ENCODE data around the gene FBXW7.

The FBXW7 gene

DNA sequence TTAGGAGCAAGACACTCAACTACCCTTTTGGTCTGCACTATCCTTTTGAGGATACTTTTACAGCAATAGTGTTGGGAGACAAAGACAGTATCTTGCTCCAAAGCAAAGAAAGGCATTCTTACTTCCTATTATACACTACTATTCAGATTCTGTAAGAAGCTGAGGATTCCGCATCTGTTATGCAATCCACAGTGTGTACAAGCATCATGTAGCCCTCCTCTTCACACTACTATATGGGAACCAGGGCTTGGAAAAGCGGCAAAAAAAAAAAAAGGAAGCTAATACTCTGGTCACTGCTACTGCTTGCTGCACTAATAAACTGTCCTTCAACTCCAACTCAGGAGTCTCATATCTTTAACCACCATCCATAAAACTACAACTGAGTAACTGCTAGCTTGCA lies 59.1 kb downstream of the FBXW7 start:
- no peak for DNase-seq (ENCODE audit: low read depth in 2 of 2, low spot score in 1 of 2)

GRCh38 chr4:152471251-152471792 lies 64.6 kb downstream of the FBXW7 start:
- DNase-seq (ENCODE audit: low read depth in 2 of 2, low spot score in 1 of 2) = no peak

GRCh38 chr4:152468408-152468807 lies 67.5 kb downstream of the FBXW7 start:
- DNase-seq (ENCODE audit: low read depth in 2 of 2, low spot score in 1 of 2) = no peak

DNA sequence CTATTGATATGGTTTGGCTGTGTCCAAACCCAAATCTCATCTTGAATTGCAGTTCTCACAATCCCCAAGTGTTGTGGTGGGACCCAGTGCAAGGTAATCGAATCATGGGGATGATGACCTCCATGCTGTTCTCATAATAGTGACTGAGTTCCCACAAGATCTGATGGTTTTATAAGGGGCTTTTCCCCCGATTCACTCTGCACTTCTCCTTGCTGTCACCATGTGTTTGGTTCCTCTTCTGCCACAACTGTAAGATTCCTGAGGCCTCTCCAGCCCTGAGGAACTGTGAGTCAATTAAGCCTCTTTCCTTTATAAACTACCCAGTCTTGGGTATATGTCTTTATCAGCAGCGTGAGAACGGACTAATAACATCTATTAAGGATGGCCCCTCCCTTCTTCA lies 68.8 kb downstream of the FBXW7 start:
- no peak for DNase-seq (ENCODE audit: low read depth in 2 of 2, low spot score in 1 of 2)

- DNase-seq (ENCODE audit: low read depth in 2 of 2, low spot score in 1 of 2) = no peak
Observed at GRCh38 chr4:152464030-152464823, 71.7 kb downstream of the FBXW7 start.

- DNase-seq (ENCODE audit: low read depth in 2 of 2, low spot score in 1 of 2) = no peak
Observed at GRCh38 chr4:152463562-152463961, 72.3 kb downstream of the FBXW7 start.

- no peak for DNase-seq (ENCODE audit: low read depth in 2 of 2, low spot score in 1 of 2)
Observed at GRCh38 chr4:152462695-152463094, 73.2 kb downstream of the FBXW7 start.

DNA sequence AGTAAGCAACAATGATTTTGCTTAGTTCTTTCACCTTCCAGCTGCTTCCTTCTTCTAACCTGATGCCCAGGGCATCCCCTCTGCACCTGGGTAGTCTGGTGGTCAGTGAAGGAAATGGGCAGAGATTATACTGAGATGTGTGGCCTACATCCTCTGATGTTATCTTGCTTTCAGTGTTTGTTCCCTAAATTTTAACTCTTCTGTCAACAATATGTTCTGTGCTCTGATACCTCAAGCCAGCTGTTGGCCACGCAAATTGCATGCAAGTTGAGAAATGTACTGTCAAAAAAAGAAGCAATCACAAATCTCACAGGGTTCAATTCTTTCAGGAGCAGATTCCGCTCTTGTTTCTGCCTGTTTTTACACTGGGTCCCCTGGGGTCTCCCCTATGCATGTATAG lies 73.8 kb downstream of the FBXW7 start:
- no peak for DNase-seq (ENCODE audit: low read depth in 2 of 2, low spot score in 1 of 2)

GRCh38 chr4:152460488-152460887 lies 75.4 kb downstream of the FBXW7 start:
- DNase-seq (ENCODE audit: low read depth in 2 of 2, low spot score in 1 of 2) = no peak

DNA sequence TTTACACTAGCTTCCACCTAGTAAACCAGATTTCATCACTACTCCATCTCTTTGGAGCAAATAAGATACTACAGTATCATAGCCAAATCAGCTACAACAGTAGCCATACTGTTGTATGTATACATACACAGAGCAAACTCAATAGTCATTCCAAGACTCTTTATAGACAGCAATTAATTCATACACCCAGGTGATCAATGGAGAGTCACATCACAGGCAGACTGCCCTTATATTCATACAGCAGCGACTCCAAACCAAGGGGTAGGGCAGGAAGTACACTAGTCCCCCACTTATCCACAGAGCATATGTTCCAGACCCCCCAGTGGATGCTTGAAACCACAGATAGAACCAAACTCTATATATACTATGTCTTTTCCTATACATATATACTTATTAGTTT lies 76.6 kb downstream of the FBXW7 start:
- no peak for DNase-seq (ENCODE audit: low read depth in 2 of 2, low spot score in 1 of 2)

GRCh38 chr4:152458801-152459302 lies 77.0 kb downstream of the FBXW7 start:
- DNase-seq (ENCODE audit: low read depth in 2 of 2, low spot score in 1 of 2) = no peak

DNA sequence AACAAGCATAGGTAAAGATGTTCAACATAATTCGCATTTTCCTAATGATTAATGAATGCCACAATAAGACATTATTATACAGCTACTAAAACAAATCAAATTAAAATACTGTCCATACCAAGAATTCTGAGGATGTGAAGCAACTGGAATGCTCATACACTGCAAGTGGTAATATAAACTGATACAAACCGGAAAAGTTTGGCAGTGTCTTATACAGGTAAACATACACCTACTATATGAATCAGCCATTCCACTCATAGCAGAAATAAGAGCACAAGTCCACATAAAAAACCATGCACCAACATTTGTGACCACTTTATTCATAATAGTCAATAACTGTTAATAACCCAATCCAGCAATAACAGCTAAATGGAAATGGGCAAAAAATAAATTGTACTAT lies 79.3 kb downstream of the FBXW7 start:
- DNase-seq (ENCODE audit: low read depth in 2 of 2, low spot score in 1 of 2) = no peak

- no peak for DNase-seq (ENCODE audit: low read depth in 2 of 2, low spot score in 1 of 2)
Observed at GRCh38 chr4:152455311-152455710, 80.6 kb downstream of the FBXW7 start.

- no peak for DNase-seq (ENCODE audit: low read depth in 2 of 2, low spot score in 1 of 2)
Observed at GRCh38 chr4:152454398-152455011, 81.4 kb downstream of the FBXW7 start.

- DNase-seq (ENCODE audit: low read depth in 2 of 2, low spot score in 1 of 2) = no peak
Observed at GRCh38 chr4:152451496-152451895, 84.4 kb downstream of the FBXW7 start.

DNA sequence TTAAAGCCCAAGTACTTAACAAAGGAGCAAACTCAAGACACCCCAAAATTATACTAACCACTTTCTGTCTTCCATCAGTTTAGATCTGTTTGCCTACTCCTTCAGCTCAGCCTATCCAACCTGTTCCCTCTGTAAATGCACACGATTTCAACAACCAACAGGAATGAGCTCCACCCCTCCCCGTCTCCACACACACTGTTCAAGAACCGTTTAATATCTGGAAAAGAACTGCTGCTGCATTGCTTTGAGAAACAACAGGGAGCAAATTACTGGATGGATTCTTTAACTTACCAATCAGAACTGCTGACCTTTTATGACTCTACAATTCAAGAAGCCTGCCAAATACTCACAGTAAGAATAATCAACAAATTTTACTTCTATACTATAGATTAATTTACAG lies 87.0 kb downstream of the FBXW7 start:
- no peak for DNase-seq (ENCODE audit: low read depth in 2 of 2, low spot score in 1 of 2)

DNA sequence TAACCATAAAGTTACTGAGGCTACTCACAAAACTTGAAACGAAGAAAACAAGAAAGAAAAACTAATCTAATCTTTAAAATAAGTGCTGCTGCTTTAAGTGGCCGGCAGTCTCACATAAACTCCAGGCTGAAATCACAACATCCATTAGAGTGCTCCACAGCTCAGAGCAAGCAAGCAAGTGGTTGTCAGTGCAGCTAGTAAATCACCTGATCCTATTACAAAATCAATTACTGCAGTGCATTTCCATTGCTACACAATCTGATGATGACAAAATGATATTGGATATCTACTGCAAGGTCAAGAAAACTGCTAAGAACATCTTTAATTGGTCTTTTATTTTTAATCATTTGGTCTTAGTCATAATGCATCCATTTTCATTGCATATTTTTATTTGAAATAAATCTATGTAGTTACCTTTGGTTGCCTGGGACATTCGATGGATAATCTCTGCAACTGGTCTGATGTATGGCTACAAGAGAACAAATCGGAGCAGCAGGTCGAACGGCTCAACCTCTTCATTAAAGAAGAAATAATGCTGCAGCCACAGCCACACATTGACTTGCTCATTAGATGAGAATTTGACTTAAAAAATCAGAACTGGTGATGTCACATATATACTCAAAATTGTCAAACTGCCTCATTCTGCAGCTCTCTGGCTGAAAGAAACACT lies 87.7 kb downstream of the FBXW7 start:
- DNase-seq (ENCODE audit: low read depth in 2 of 2, low spot score in 1 of 2) = no peak

DNA sequence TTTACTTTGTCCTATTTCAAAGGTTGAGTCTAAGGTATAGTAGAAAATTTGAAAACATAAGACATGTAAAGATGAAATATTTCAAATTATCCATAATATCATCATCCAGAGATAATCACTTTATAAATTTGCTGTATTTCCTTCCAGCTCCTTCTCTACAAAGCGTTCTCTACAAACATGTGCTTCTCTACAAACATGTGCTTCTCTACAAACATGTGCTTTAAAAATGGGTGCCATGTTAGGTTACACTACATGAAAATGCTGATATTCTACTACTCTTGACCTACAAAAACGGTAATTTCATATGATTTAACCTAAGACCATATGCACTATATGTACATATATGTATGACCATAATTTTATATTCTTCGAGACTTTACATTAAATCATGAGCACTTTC lies 92.0 kb downstream of the FBXW7 start:
- no peak for DNase-seq (ENCODE audit: low read depth in 2 of 2, low spot score in 1 of 2)

DNA sequence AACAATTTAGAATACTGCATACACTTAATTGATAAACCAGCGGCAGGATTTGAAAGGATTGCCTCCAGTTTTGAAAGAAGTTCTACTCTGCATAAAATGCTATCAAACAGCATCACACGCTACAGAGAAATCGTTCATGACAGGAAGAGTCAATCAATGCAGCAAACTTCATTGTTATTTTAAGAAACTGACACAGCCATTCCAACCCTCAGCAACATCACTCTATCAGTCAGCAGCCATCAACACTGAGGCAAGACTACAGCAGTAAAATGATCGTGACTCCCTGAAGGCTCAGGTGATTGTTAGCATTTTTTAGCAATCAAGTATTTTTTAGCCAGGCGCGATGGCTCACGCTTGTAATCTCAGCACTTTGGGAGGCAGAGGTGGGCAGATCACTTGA lies 98.3 kb downstream of the FBXW7 start:
- DNase-seq (ENCODE audit: low read depth in 2 of 2, low spot score in 1 of 2) = no peak

GRCh38 chr4:152436384-152436783 lies 99.5 kb downstream of the FBXW7 start:
- DNase-seq (ENCODE audit: low read depth in 2 of 2, low spot score in 1 of 2) = no peak

DNA sequence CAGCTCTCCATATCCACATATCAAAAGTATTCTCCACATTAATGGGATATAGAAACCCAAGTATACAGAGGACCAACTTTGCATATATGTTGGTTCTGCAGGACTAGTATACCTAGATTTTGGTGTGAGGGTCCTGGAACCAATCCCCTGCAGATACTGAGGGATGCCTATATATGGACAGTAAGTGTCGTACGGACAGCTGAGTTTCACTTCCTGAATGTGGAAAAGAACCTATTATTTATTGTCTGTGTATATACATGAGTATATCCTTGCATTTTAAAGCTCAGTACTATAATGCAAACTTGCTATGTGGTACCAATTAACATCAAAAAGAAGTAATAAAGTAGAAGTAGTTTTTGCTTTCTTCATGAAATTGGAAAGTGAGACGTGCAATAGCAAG lies 101.9 kb downstream of the FBXW7 start:
- no peak for DNase-seq (ENCODE audit: low read depth in 2 of 2, low spot score in 1 of 2)

DNA sequence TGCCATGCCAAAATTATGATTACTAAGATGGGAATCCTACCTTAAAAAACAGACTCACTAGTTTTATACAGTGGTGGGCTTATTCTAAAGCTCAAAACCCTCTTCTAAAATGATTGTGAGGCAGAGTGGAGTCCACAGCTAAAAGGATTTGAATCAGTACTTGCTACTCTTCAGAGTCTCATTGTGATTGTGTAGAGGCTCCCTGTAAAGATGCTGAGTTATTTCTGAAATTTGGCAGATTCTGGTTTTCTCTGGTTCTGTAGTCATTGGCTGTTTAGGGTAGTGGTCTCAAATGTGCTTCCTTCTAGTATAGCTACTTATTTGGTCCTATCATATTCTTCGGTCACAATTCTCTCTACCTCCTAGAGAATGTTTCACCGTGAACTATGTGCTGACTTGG lies 104.1 kb downstream of the FBXW7 start:
- DNase-seq (ENCODE audit: low read depth in 2 of 2, low spot score in 1 of 2) = no peak

Data from stimulated activated CD8-positive, alpha-beta memory T cell treated with anti-CD3 and anti-CD28 coated beads, Interleukin-4, amount 100 ng/mL, for 1 hour (primary cell).